GM19397 (cell line): ENCODE data around the gene TMEM131.
A peak's percentile ranks its signal among the peaks of the same experiment; 100 is the strongest.
"Not testable (repeated sequence)": the region's sequence is repeated elsewhere in the genome, so short reads cannot be mapped to it uniquely, and the experiment has no call there.

Experiments
- ATAC-seq: cut with Tn5 transposase; IDR thresholded peaks from one replicate; pipeline ENCODE4 v1.9.1; 2021; ENCODE audit warnings: mild to moderate bottlenecking, moderate library complexity; ENCODE audit not compliant: unreplicated experiment

Gene TMEM131

DNA sequence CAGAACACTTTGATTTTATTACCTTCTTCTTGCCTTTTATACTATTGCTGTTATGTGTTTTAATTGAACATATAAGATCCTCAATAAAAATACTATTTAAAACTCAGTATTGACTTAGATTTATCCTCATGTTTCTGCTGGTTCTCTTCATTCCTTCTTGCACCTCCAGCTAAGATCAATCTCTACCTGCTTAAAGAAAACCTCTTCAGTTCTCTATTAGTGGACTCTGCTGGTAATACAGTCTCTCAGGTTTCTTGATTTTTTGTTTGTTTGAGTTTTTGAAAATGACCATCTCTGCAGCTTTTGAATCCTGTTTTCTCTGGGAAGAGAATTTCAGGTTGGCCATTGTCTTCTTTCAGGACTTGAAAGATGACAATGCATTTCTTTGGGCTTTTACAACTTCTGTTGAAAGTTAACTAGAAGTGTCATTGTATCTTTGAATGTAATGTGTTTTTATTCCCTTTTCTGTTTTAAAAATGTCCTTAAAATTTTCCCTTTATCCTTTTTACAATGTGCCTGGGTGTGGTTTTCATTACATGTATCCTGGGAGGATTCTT is 29.8 kb upstream of the TMEM131 start:
- no peak for ATAC-seq

DNA sequence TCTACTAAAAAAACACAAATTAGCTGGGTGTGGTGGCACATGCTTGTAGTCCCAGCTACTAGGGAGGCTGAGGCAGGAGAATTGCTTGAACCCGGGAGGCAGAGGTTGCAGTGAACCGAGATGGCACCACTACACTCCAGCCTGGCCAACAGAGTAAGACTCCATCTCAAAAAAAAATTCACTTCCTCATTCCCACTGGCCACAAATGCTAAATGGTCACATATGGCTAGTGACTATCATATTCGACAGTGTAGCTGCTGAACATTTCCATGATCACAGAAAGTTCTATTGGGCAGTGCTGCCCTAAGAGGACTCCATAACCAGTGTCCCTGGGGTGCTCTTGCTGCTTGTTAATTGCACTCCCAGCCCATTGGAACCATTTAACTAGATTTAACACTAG is 26.3 kb upstream of the TMEM131 start:
- ATAC-seq, result not testable (repeated sequence)

DNA sequence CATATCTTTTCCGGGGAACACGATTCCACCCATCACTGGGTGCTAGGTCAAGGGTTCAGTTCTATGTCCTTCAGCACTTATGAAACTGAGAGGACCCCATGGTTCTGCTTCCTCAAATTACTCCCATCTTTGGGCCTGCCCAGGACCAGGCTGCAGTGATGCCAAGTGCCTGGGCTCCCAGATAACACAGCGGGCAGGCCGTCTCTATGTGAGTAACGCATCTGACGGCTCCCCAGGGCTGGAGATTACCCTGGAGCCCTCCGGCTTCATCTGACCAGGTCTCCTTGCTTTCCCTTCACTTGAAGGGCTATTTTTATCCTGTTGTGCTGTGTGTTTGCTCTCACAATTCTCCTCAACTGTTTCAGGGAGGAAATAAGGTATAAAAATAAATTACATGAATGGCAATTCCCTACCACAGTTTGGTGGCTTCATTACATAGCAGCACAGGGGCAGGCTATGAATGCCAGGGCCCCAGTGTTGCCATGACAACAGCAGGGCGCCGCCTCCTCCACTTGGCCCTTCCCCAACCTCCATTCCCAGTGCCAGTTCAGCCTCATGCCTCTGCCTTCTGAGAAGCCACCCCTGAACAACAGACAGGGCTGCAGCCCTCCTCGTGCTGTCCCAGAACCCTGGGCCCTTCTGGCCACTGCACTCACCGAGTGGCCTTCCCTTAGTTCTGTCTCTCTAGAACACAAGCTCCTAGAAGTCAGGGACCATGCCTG is 25.4 kb upstream of the TMEM131 start:
- no peak for ATAC-seq

DNA sequence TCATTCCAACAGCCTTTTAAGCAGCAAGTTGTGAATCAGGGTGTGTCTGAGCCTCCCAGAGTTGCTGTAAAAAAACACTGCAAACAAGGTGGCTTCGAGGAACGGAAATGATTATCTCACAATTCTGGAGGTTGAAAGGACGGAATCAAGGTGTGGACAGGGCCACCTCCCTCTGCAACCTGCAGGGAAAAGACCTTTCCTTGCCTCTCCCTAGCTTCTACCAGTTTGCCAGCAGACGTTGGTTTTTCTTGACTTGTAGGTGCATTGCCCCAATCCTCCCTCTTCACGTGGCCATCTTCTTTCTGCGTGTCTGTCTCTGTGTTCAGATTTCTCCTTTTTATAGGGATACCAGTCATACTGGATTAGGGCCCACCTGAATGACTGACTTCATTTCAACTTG is 24.8 kb upstream of the TMEM131 start:
- ATAC-seq, result no peak

DNA sequence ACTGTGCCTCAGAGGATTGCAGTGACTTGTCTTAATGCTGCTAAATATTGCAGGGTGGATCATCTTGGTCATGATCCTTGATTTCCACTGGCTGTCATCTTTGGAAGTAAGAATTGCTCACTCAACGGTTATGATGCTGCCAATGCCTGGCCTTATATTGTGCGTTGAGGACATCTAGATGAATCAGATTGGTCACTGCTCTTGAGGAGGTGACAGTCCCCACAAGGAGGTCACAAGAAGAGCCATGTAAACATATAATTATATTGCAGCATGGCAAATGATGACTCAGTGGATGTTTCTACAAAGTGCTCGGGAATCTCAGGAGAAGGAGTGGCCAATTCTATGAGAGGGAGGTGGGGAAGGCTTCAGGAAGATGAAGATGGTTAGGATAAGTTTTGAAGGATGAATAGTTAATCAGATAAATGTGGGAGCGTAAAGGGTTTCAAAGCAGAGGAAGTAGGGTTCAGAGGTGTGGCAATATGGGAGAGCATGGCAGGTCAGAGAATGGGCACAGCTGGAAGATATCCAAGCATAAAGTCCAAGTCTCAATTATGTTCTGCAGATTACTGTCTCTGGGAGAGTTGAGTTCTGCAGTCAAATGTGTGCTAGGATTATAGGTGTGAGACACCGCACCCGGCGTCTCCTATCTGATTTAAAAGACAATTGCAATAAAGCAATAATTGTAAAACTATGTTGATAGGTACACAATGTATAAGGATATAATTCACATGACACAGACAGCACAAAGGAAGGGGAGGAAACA is 21.3 kb upstream of the TMEM131 start:
- no peak for ATAC-seq

DNA sequence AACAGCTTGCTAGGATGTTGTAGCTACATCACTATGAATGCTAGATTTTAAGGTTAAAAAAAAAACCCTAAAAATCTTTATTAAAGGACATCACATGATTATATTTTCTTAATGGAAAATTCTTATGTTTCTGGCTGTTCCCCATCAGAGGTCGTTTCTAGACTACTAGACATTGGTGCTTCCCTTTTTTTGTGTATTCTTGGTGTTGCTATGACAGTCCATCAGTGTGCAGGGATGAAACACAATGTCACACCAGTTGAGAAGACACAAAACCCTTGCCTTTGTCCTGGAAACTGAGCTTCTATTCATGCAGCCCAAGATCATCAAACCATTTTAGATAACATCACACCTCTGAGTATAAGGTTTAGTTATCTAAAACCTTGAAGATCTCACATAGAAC is 19.9 kb upstream of the TMEM131 start:
- no peak for ATAC-seq

DNA sequence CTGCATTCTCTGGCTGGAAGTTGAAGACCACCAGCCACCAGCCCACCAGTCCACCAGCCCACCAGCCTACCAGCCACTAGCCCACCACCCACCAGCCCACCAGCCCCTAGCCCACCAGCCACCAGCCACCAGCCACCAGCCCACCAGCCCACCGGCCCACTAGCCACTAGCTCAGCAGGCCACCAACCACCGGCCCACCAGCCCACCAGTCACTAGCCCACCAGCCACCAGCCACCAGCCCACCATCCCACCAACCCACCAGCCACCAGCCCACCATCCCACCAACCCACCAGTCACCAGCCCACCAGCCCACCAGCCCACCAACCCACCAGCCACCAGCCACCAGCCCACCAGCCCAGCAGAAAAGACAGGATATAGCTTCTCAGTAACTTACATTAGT is 18.6 kb upstream of the TMEM131 start:
- no peak for ATAC-seq

DNA sequence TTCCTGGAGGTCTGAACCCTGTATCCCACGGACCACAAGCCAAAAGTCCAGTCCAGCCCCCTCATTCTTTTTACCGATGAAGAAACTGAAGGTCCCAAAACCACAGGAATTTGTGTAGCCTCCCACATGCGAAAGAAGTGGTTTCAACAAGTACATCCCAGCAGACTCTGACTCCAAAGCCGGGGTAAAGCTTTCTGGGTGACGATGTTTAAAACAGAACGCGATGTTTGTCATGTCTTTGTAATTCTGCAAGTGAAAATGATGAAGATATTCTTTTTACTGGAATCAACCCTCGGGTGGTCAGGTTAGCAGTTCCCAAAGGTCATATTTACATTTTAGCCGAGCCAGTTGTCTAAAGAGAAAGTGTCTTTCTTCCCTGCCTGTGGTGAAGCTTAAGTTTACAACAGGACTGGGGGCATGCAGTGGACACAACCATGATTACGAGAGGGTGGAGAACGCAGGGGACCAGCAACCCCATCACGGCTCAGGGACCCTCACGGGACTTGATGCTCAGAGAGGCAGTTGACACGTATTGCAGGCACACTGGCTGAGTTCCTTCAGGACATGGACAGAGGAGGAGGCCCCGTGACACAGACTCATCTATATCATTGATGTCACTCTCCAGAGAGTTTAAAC is 17.8 kb upstream of the TMEM131 start:
- no peak for ATAC-seq

DNA sequence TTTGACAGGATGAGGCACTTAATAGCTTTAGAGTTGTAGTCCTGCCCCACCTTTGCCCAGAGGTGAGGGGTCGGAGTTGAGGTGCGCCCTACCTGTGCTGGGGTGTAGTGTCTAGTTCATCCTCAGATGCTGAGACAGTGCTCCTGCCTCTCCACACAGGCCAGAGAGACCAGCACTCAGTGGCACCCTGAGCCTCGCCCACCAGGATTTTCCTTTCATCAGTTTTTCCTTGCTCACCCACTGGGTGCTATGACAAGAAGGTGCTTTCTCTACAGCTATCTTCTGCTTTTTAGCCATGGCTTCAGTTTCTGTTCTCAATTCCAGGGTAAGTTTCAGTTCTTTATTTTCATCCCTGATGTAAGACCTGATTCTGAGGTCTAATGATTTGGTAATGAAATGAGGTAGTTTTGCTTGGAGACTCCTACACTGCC is 16.8 kb upstream of the TMEM131 start:
- ATAC-seq, result peak; percentile 57

DNA sequence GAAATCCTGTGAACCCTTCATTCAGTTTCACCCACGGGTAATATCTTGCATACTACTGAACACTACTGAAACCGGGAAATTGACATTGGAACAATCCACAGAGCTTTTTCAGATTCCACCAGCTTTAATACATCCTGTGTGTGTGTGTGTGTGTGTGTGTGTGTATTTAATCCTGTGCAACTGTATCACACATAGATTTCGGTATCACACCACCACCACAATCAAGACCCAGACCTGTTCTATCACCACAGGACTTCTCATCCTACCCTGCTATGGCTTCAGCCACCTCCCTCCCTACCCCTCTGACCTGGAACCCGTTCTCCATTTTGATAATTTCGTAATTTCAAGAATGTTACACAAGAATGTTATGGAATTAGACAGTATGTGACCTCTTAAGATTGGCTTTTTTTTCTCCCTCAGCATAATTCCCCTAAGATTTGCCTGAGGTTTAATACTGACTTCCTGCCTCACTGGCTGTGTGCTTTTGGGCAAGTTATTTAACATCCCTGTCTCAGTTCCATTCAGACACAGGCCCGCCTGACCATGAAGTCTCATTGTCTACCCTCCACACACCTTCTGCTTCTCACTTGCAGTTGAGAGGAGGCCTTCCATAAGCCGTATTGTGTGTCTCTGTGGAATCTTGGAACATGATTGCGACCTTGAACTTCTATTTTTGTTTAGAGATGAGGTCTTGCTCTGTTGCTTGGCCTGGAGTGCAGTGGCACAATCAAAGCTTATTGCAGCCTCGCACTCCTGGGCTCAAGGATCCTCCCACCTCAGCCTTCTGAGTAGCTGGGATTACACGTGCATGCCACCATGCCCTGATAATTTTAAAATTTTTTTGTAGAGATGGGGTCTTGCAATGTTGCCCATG is 14.4 kb upstream of the TMEM131 start:
- ATAC-seq, result no peak

DNA sequence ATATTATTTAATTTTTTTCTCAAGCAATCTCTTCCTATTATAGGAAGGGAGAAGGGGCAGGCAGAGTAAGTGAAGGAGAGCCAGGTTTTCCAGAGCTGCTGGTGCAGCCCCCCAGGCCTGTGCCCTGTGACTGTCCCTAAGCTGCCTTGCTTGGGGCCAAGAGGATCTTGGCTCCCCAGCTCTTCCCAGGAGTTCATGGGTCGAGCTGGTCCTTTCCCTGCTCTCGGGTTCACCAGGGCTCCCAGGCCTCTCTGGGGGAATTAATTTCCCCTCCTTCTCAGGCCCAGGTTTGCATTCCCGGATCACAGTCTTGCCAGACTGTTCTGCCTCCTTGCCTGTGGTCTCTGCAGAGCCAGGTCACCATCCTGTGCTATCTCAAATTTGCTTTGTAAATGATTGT is 12.7 kb upstream of the TMEM131 start:
- no peak for ATAC-seq

DNA sequence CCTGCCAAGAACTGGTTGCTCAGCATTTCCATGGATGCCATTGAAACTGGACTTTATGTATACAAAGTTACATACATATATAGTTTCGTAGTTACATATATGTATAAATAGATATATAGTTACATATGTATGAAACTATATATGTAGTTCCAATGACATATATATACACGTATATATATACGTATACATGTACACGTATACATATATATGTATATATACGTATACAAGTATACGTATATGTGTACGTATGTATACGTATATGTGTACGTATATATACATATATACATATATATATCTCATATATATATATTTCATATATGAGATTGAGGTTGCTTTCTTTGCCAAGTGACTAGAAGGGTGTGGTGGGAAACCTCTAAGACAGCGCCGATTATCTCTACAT is 10.6 kb upstream of the TMEM131 start:
- ATAC-seq, result no peak

DNA sequence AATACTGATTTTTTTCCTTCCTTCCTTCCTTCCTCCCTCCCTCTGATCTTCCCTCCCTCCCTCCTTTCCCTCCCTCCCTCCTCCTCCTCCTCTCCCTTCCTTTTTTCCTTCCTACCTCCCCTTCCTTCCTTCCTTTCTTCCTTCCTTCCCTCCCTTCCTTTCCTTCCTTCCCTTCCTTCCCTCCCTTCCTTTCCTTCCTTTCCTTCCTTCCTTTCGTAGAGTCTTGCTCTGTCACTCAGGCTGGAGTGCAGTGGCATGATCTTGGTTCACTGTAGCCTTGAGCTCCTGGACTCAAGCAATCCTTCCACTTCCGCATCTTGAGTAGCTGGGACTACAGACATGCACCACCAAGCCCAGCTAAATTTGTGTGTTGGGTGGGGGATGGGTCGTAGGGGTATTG is 8.9 kb upstream of the TMEM131 start:
- no peak for ATAC-seq

DNA sequence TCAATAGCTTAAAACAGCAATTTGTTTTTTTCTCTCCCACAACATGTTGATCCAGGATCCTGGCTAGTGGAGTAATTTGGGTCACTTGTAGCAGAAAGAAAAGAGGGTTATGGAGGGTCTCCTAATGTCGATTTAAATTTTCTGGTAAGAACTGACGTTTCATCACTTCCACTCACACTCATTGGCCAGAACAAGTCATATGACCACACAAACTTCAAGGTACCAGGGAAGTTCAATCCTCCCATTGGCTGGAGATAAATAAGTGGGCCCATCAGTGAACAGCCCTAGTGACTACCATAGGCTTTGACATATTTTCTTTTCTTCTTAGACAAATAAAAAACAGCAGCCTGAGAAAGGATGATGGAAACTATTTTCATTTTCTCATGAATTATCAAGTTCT is 8.3 kb upstream of the TMEM131 start:
- no peak for ATAC-seq

DNA sequence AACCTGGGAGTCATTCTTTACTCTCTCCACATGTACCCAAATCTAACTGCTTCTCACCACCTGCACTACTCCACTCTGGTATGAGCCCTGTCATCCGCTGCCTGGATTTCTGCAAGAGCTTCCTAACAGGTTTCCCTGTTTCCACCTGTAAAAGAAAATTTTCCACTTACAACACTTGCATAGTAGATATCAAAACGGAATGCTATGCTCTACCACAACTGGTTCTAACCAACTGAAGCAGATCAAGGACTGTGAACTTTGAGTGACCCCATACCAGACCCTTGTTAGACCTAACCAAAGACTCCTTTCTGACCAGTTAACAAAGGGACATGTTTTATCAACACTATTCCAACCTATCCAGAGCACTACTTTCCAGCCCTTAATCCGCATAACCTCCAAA is 3.8 kb upstream of the TMEM131 start:
- ATAC-seq, result no peak

DNA sequence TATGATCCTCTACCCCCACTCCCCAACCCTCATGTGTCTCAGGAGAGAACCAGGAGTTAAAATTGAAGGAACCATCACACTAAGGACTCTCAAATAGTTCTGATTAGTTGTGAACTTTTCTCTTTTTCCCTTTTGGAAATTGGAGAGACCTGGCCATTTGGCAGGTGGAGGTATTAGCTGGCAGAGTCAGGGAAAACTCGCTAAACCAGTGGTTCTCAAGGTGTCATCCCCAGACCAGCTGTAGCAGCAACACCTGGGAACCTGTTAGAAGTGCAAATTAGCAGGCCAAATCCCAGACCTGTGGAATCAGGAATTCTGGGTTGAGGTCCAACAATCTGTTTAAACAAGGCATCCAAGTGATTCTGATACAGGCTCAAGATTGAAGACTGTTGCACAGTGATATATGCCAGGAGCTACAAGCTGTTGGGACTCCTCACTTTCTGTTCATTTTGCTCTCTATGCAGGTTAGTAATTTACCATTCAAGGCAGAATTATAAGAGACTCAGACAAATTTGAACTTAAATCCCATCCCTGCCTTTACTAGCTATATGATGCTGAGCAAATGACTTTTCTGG is 2.8 kb upstream of the TMEM131 start:
- no peak for ATAC-seq

DNA sequence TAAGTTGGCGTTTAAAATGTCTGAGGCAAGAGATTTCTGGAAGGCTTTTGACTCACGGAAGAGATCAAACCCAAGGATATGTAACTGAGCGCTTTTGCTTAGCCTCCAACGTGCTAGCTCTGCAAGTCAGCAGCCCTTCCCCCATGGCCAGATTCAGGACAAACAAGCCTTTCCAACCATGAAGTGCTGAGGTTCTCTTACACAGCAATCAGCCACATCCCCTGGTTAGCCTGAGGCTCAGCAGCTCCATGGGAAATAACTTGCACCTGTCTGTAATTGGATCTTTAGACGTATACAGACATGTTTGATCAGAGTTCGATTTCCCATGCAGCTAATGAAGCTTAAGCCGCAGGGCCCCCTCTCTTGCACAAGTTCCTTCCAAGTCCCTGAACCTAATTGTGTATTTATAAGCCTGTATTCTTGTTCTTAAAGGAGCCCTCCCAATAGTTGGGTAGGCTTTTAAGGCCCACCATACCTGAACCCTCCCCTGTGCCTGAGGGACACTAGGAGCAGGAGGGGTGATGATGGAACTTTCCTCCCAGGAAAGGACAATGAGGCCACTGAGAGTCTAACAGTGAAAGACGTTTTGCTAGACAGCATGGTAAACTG is 2.1 kb upstream of the TMEM131 start:
- ATAC-seq, result no peak

DNA sequence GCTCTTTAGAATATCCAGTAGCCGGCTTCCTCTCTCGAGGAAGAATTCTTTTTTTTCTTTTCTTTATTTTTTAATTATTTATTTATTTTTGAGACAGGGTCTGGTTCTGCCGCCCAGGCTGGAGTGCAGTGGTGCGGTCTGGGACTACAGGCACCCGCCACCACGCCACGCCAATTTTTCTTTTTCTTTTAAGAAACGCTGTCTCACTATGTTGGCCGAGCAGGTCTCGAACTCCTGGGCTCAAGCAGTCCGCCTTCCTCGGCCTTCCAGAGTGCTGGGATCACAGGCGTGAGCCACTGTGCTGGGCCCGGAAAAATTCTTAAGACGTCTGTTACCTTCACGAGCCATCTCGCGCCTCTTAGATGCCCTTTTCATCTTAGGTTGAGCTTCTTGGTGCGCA is 931 bp upstream of the TMEM131 start:
- no peak for ATAC-seq

DNA sequence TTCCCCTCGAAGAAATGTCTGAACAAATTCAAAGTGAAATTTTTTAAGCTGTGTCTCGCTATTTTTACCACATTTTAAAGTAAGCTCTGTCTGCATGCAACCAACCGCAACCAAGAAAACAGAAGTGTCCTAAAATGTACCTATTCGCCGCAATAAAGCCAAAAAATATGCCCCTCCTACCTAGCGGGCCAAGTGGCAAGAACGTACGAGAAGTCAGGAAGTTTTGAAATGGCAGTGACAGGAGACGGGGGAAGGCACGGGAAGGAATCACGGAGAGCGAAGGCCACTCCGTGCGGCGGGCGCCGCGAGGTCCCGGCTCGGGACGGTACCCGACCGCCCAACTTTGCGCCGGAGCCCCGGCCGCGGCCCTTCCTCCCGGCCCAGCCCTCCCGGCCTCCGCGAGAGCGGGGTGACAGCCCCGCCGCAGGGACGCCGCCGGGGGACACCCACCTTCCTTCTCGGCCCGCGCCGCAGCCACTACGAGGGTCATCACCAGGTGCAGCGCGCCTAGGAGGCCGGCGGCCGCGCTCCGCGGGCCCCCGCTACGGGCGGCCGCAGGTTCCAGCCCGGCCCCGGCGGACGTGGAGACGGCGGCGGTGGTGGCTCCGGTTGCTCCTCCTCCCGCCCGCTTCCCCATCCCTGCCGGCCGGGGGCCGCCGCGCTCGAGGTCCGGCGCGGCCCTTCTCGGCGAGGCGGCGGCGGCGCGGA is 568 bp downstream of the TMEM131 start:
- peak; percentile 38 for ATAC-seq
